K562 (cell line): Measurements from ENCODE around the gene ADAM8. TPM values are rescaled to one million over a fixed set of nuclear protein-coding genes. Genes with fewer than 3 reads are reported as not detected.

ENCODE experiments used
- ATAC-seq: fragments of 200-7000 bp; cut with Tn5 transposase; 3 replicates; pipeline ENCODE4 v1.9.1; 2020; ENCODE audit warnings: moderate library complexity
- BruUV-seq: library from RNA; stranded (reverse); fragments of 400-500 nt; replicated peaks from 2 replicates; lab custom pipeline; 2021; lab: Mats Ljungman, UMichigan
- CTCF ChIA-PET: fragments of 300-600 bp; formaldehyde crosslinking; extraction: SDS; loops from one replicate; lab custom pipeline; 2021; ENCODE audit warnings: low intra/inter-chr PET ratio; lab: Yijun Ruan, JAX
- POLR2A ChIA-PET: fragments of 300-600, 350-650 bp; sonication (Branson Sonifier 250); formaldehyde crosslinking; extraction: SDS; loops from one replicate; lab custom pipeline; 2021; ENCODE audit warnings: antibody characterized with exemption, inconsistent platforms; lab: Yijun Ruan, JAX
- DNase-seq, 4 experiments: peaks; one replicate each; pipeline versions ENCODE4 v3.0.0 to v3.0.0-alpha.2; 2011 to 2018; ENCODE audit warnings: low spot score in 3 of 4, mixed read lengths in 3 of 4; ENCODE audit errors: extremely low read depth in 1 of 4
- FAIRE-seq: peaks from 2 replicates; lab custom pipeline; 2011; peaks lifted over from hg19 to GRCh38; lab: Jason Lieb, UNC
- H2AFZ ChIP-seq: 2 replicates; pipeline ENCODE4 v1.6.0; 2011; ENCODE audit warnings: low read depth, low read length, control low read depth, inconsistent platforms
- H3K27ac ChIP-seq: fragments of 200-600 bp; 3 replicates; pipeline ENCODE4 v1.8.0; 2011; ENCODE audit warnings: low read depth, mild to moderate bottlenecking, control low read depth, inconsistent platforms, low read length, moderate library complexity, mixed read lengths; ENCODE audit errors: extremely low read depth
- H3K27me3 ChIP-seq, 2 experiments: fragments of 300-600 bp in 1 of 2; 2 replicates in 1 of 2; 3 replicates in 1 of 2; pipeline versions ENCODE4 v1.6.0 to v1.8.0; 2011; ENCODE audit warnings: inconsistent platforms in 2 of 2, low read length in 2 of 2, mild to moderate bottlenecking in 1 of 2, mixed read lengths in 1 of 2, moderate library complexity in 1 of 2; ENCODE audit not compliant: control insufficient read depth in 2 of 2, insufficient read depth in 2 of 2
- H3K36me3 ChIP-seq: fragments of 300-600 bp; 3 replicates; pipeline ENCODE4 v1.8.0; 2011; ENCODE audit warnings: mild to moderate bottlenecking, low read length, inconsistent platforms; ENCODE audit not compliant: control insufficient read depth, insufficient read depth
- H3K4me1 ChIP-seq, 2 experiments: fragments of 200-600 bp in 1 of 2; replicated peaks in 1 of 2; 2 replicates in 1 of 2; 3 replicates in 1 of 2; pipeline versions ENCODE4 v1.5.1 to v1.8.0; 2011; ENCODE audit warnings: inconsistent platforms in 2 of 2, low read length in 2 of 2, mild to moderate bottlenecking in 1 of 2, mixed read lengths in 1 of 2, moderate library complexity in 1 of 2; ENCODE audit not compliant: control insufficient read depth in 2 of 2, insufficient read depth in 2 of 2
- H3K4me2 ChIP-seq: 2 replicates; pipeline ENCODE4 v1.6.1; 2011; ENCODE audit warnings: low read length, control low read depth, inconsistent platforms, mixed read lengths; ENCODE audit not compliant: insufficient read depth
- H3K4me3 ChIP-seq: fragments of 200-600 bp; sonication (generic), shearing (Covaris generic); 2 replicates; pipeline ENCODE4 v1.5.1; 2016; ENCODE audit warnings: control low read depth, inconsistent platforms
- H3K79me2 ChIP-seq: fragments of 200-600 bp; 3 replicates; pipeline ENCODE4 v1.8.0; 2011; ENCODE audit warnings: low read length, inconsistent platforms; ENCODE audit not compliant: control insufficient read depth, insufficient read depth
- H3K9ac ChIP-seq, 2 experiments: 2 replicates each; pipeline versions ENCODE4 v1.6.0 to v1.6.1; 2011; ENCODE audit warnings: low read depth in 2 of 2, low read length in 2 of 2, control low read depth in 1 of 2, inconsistent platforms in 1 of 2, mild to moderate bottlenecking in 1 of 2, mixed read lengths in 1 of 2; ENCODE audit not compliant: insufficient read depth in 1 of 2
- H3K9me1 ChIP-seq: one replicate; pipeline ENCODE4 v1.6.0; 2011; ENCODE audit warnings: inconsistent platforms, mild to moderate bottlenecking, low read length, moderate library complexity; ENCODE audit not compliant: control insufficient read depth, insufficient read depth
- H3K9me3 ChIP-seq: replicated peaks from 2 replicates; pipeline ENCODE4 v1.5.1; 2011; ENCODE audit warnings: low read depth, low read length, inconsistent platforms; ENCODE audit not compliant: control insufficient read depth, insufficient read depth
- H4K20me1 ChIP-seq: replicated peaks from 2 replicates; pipeline ENCODE4 v1.6.1; 2011; ENCODE audit warnings: low read length, inconsistent platforms, mixed read lengths; ENCODE audit not compliant: control insufficient read depth, insufficient read depth
- GTF2F1 ChIP-seq: IDR thresholded peaks from 2 replicates; pipeline ENCODE4 v1.6.1; 2011; ENCODE audit warnings: low read depth, low read length, improper control_type of control experiment
- KHSRP ChIP-seq: fragments of 450-650 bp; IDR thresholded peaks from 2 replicates; pipeline ENCODE4 v1.6.1; 2017
- L3MBTL2 ChIP-seq: fragments of 450-650 bp; IDR thresholded peaks from 2 replicates; pipeline ENCODE4 v1.6.1; 2016; ENCODE audit warnings: mild to moderate bottlenecking, moderate library complexity
- NFE2L1 ChIP-seq: fragments of 450-650 bp; IDR thresholded peaks from 2 replicates; pipeline ENCODE4 v1.6.1; 2016; ENCODE audit warnings: missing genetic modification characterization, low read depth, mild to moderate bottlenecking, missing compliant biosample characterization, moderate library complexity, borderline replicate concordance
- TAF7 ChIP-seq: fragments of 450-650 bp; IDR thresholded peaks from 2 replicates; pipeline ENCODE4 v1.6.1; 2016; ENCODE audit warnings: missing genetic modification characterization, missing compliant biosample characterization
- ZNF239 ChIP-seq: fragments of 250-450 bp; sonication (Bioruptor Pico); IDR thresholded peaks from 2 replicates; pipeline ENCODE4 v1.4.0; 2020; ENCODE audit warnings: mild to moderate bottlenecking
- ZNF324 ChIP-seq: fragments of 250-450 bp; sonication (Bioruptor Pico); IDR thresholded peaks from 2 replicates; pipeline ENCODE4 v1.4.0; 2020; ENCODE audit warnings: mild to moderate bottlenecking
- WGBS: fragments of 100-300 bp; shearing (Covaris generic); methylation state at CpG from one replicate; pipeline ENCODE4 v1.1.6; 2016; ENCODE audit warnings: low coverage, mixed read lengths; ENCODE audit not compliant: insufficient coverage; ENCODE audit errors: missing lambda C conversion rate; 5-methylcytosine and 5-hydroxymethylcytosine counted together
- in situ Hi-C: fragments of 300-500 bp; cut with MboI; formaldehyde crosslinking; loops from 4 replicates; pipeline ENCODE4 v1.15.0; 2018; ENCODE audit warnings: inconsistent platforms, mixed read lengths
- intact Hi-C: fragments of 100-400 bp; cut with micrococcal nuclease; formaldehyde crosslinking; loops from 2 replicates; pipeline ENCODE4 v1.14.2; 2022
- polyA plus RNA-seq, 8 experiments: library from polyadenylated mRNA; depleted of rRNA in 4 of 8; stranded (reverse) in 5 of 8; unstranded in 3 of 8; fragments of >200 nt; fragmentation: Nextera tagmentation in 2 of 8; fragmentation: Illumina TruSeq in 1 of 8; extraction: Ambion mirVana in 2 of 8; extraction: Trizol in 1 of 8; gene quantifications; 2 replicates each; pipeline versions ENCODE4 v1.2.1 to v1.2.3, GENCODE V29; 2011 to 2014; ENCODE audit warnings: inconsistent platforms in 1 of 8, missing spikeins in 1 of 8
- total RNA-seq, 7 experiments: library from RNA; depleted of rRNA in 6 of 7; stranded (reverse); fragments of >200 nt in 6 of 7; fragmentation: Illumina TruSeq in 2 of 7; extraction: Trizol in 2 of 7; gene quantifications; 2 replicates each; pipeline versions ENCODE4 v1.2.1 to v1.2.3, GENCODE V29; 2011 to 2021; ENCODE audit warnings: low replicate concordance in 1 of 7
- TF ChIP-seq, protein P1 (sequence below): fragments of 450-650 bp; formaldehyde crosslinking; IDR thresholded peaks from 2 replicates; pipeline ENCODE4 v1.4.0; 2020; ENCODE audit warnings: mild to moderate bottlenecking, moderate library complexity
- TF ChIP-seq, protein P2 (sequence below): fragments of 450-650 bp; IDR thresholded peaks from one replicate; pipeline ENCODE4 v1.6.1; 2018; ENCODE audit warnings: mild to moderate bottlenecking, moderate library complexity; ENCODE audit not compliant: partially characterized antibody
- TF ChIP-seq, protein P3 (sequence below): fragments of 450-650 bp; IDR thresholded peaks from 2 replicates; pipeline ENCODE4 v1.6.1; 2018; ENCODE audit warnings: mild to moderate bottlenecking, low read depth; ENCODE audit not compliant: partially characterized antibody
- TF ChIP-seq, protein P4 (sequence below): IDR thresholded peaks from 2 replicates; pipeline ENCODE4 v1.6.1; 2016; ENCODE audit warnings: missing genetic modification characterization, missing compliant biosample characterization

Gene ADAM8
- total and polyA plus RNA-seq, 9 of the 15 experiments (the other 6 are each of a cell fraction or from before 2014, with no cell fraction given), result 0.07 to 7.0 (median 1.1) TPM

DNA sequence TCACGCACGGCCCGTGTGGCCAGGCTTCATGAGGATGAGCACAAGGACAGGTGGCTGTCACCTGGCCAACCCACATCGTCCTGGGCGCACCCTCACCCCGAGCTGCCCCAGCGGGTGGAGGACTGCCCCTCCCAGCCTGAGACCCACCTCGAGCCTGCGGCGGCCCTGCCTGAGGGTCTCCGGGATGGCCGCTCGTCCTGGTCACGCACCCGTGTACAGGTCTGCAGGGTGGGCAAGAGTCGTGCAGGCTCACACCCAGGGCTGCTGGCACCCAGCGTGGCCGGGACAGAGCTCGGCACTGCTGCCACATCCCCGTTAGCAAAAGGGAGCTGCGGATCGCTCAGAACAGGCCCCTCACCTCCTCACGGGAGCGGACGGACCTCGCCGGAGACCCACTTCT is 61.1 kb downstream of the ADAM8 start:
- CTCF ChIA-PET, result interaction anchor here (0.6 kb wide), 1 partner anchor 22 kb away, joined by 3 read pairs; no protein-coding TSS in a partner anchor
- Histone ChIP-seq H3K27ac (no peak overlapping the region), H3K79me2 (no peaks in the 10 kb centered on the region), H3K4me3 (no peak overlapping the region), H4K20me1 (no peaks in the 10 kb centered on the region), H3K4me2 (no peak overlapping the region), H3K9ac (no peak overlapping the region), H3K4me1 (peaks cover 0 to 59% of the 10 kb centered on the region in 2 experiments; a peak in 2 of 5 replicates), H2AFZ (no peak overlapping the region), H3K27me3 (peaks cover 5 to 55% of the 10 kb centered on the region in 2 experiments), H3K36me3 (no peaks in the 10 kb centered on the region), H3K9me1 (no peaks in the 10 kb centered on the region), H3K9me3 (no peaks in the 10 kb centered on the region)
- FAIRE-seq, result no peak
- no peak for DNase-seq
- intact Hi-C loops (no loop called here), in situ Hi-C loops (no loop called here)
- ATAC-seq, result no peak
- 43% methylated on average over 18 of the region's 27 CpGs for WGBS
- BruUV-seq, result no TSS peak
- TF ChIP-seq, protein P1, sequence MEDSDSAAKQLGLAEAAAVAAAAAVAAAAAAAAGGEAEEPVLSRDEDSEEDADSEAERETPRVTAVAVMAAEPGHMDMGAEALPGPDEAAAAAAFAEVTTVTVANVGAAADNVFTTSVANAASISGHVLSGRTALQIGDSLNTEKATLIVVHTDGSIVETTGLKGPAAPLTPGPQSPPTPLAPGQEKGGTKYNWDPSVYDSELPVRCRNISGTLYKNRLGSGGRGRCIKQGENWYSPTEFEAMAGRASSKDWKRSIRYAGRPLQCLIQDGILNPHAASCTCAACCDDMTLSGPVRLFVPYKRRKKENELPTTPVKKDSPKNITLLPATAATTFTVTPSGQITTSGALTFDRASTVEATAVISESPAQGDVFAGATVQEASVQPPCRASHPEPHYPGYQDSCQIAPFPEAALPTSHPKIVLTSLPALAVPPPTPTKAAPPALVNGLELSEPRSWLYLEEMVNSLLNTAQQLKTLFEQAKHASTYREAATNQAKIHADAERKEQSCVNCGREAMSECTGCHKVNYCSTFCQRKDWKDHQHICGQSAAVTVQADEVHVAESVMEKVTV (CRISPR knock-in tag), result no peak
- TF ChIP-seq L3MBTL2 (no peak), NFE2L1 (no peak), TAF7 (tag) (no peak), ZNF324 (CRISPR knock-in tag) (no peak), GTF2F1 (no peak), ZNF239 (CRISPR knock-in tag) (no peak), KHSRP (no peak)
- TF ChIP-seq, protein P2, sequence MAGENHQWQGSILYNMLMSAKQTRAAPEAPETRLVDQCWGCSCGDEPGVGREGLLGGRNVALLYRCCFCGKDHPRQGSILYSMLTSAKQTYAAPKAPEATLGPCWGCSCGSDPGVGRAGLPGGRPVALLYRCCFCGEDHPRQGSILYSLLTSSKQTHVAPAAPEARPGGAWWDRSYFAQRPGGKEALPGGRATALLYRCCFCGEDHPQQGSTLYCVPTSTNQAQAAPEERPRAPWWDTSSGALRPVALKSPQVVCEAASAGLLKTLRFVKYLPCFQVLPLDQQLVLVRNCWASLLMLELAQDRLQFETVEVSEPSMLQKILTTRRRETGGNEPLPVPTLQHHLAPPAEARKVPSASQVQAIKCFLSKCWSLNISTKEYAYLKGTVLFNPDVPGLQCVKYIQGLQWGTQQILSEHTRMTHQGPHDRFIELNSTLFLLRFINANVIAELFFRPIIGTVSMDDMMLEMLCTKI, result no peak
- TF ChIP-seq, protein P3, sequence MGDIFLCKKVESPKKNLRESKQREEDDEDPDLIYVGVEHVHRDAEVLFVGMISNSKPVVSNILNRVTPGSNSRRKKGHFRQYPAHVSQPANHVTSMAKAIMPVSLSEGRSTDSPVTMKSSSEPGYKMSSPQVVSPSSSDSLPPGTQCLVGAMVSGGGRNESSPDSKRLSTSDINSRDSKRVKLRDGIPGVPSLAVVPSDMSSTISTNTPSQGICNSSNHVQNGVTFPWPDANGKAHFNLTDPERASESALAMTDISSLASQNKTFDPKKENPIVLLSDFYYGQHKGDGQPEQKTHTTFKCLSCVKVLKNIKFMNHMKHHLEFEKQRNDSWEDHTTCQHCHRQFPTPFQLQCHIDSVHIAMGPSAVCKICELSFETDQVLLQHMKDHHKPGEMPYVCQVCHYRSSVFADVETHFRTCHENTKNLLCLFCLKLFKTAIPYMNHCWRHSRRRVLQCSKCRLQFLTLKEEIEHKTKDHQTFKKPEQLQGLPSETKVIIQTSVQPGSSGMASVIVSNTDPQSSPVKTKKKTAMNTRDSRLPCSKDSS, result no peak
- TF ChIP-seq, protein P4, sequence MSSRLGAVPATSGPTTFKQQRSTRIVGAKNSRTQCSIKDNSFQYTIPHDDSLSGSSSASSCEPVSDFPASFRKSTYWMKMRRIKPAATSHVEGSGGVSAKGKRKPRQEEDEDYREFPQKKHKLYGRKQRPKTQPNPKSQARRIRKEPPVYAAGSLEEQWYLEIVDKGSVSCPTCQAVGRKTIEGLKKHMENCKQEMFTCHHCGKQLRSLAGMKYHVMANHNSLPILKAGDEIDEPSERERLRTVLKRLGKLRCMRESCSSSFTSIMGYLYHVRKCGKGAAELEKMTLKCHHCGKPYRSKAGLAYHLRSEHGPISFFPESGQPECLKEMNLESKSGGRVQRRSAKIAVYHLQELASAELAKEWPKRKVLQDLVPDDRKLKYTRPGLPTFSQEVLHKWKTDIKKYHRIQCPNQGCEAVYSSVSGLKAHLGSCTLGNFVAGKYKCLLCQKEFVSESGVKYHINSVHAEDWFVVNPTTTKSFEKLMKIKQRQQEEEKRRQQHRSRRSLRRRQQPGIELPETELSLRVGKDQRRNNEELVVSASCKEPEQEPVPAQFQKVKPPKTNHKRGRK, result no peak
- POLR2A ChIA-PET, result interaction anchor here (0.6 kb wide), 1 partner anchor 21 kb away, joined by 3 read pairs; no protein-coding TSS in a partner anchor
